HG03066 (cell line): ENCODE data around the gene SMYD4.

Source experiments
- ATAC-seq: cut with Tn5 transposase; IDR thresholded peaks from one replicate; pipeline ENCODE4 v1.9.1; 2021; ENCODE audit warnings: low read depth; ENCODE audit not compliant: unreplicated experiment

The SMYD4 gene

DNA sequence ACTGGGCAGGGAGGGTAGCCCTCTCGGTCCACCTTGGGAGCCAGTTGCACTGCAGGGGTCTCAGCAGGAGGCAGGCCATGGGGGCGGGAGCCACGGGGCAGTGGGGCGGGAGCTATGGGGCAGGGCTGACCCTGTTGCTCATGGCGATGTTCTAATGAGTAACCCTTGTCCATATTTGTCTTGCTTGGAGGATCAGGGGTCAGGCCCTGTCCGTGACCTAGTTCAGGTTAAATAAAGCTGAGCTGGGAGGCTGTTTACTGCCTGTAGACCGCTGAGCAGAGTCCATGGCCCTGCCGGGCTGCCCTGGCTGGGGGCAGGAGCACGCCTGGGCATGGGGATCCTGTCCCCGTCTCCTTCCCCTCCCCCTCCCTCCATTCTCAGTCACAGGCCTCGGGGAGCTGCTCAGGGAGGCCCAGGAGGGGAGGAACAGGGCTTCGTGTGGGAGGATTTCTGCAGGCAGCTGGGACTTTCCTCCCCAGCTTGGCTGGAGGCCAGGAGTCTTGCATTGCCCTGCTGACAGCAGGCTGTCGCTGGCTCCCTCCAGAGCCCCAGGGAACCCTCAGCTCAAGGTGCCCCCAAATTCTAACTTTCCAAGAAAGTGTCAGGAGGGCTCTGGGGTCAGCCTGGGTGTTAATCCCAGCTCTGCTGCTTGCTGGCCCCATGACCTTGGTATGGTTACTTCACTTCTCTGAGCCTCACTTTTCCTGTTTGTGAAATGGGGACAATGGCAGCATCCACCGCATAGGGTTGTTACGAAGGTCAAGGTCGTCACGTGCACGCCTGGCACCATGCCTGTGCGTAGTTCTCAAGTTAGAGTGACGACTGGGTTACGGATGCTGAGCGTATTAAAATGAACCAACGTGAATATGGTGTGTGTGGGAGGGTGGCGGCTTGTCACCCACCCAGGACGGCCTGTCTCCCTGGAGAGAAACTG lies 93.1 kb downstream of the SMYD4 start:
- no peak for ATAC-seq

DNA sequence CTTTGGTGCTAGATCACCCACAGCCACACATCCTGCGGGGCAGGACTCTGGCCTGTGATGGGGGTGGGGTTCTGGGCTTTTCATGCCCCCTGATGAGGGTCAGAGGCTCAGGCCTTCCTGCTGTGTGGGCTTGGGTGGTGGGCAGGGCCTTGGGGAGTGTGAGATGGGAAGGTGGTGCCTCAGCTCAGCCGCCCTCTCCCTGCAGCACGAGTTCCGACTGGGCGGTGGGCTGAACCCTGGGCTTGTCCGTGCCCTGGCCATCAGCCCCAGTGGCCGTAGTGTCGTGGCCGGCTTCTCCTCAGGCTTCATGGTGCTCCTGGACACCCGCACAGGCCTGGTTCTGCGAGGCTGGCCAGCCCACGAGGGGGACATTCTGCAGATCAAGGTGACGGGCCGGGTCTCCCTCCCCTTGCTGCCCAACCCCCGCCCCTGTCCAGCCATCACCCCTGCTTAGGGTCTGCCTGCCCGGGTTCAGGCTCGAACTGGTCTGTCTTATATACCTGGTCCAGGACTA lies 93.8 kb downstream of the SMYD4 start:
- ATAC-seq, result no peak

DNA sequence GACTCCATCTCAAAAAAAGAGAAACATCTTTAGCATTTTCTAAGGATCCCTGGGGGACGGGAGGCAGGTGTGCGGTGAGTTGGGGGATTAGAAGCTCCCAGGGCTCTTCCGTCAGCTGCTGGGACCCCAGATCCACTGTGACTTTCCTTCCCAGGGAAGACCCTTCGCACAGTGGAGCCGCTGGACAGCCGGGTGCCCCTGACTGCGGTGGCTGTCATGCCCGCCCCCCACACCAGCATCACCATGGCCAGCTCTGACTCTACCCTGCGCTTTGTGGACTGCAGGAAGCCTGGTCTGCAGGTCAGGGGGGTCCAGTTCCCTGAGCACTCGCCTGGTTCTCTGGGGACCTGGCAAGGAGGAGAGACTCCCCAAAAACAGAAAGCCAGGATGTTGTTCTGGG lies 94.3 kb downstream of the SMYD4 start:
- ATAC-seq, result no peak

DNA sequence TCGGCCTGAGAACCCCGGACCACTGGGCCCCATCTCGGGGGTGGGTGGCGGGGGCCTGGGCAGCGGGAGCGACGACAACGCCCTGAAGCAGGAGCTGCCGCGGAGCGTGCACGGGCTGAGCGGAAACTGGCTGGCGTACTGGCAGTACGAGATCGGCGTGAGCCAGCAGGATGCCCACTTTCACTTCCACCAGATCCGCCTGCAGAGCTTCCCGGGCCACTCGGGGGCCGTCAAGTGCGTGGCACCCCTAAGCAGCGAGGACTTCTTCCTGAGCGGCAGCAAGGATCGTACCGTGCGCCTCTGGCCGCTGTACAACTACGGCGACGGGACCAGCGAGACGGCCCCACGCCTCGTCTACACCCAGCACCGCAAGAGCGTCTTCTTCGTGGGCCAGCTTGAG lies 95.9 kb downstream of the SMYD4 start:
- no peak for ATAC-seq

DNA sequence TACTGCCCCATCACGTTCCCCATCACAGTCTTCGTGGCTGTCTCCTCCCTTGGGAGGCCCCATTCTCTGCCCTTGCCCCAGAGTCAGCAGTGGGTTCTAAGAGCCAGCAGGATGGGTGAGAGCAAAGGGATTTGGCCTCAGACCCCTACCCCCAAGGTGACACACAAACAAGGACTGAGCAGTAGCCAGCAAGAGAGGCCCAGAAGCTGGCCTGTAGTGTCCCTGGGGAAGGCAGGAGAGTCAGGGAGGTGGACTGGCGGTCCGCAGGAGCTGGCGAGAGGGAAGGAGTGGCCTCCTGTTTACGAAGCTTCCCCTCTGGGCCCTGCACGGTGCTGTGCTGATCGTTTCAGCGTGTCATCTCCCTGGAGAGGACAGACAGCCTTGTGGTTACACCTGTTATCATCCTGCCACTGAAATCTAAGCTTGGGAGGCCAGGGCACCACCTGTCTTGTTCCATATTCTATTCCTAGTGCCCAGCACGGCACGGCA lies 96.8 kb downstream of the SMYD4 start:
- no peak for ATAC-seq

DNA sequence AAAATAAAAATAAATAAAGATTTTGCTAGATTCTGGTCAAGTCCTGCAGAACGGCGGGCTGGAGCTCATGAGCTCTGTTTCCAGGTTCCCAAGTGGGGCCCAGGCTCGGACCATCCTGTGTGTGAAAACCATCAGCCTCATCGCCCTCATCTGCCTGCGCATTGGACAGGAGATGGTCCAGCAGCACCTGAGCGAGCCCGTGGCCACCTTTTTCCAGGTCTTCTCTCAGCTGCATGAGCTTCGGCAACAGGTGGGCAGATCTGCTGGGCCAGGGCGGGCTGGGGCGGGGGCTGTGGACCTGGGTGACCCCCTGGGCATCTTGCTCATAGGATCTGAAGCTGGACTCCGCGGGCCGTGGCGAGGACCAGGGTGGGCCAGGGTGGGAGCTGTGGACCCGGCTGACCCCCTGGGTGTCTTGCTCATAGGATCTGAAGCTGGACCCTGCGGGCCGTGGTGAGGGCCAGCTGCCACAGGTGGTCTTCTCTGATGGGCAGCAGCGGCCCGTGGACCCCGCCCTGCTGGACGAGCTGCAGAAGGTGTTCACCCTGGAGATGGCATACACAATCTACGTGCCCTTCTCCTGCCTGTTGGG lies 97.4 kb downstream of the SMYD4 start:
- ATAC-seq, result no peak

DNA sequence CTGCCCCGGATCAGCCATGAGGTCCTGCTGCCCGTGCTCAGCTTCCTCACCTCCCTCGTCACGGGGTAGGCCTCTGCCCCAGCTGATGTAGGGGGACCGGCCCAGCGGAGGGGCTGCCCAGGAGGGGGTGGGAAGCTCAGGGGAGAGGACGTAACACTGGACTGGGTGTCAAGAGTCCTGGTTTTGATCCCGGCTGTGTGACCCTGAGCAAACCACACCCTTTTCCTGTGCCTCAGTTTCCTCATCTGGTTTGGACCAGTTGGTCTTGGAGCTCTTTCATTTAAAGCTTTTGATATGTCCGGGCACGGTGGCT lies 98.6 kb downstream of the SMYD4 start:
- ATAC-seq, result no peak

DNA sequence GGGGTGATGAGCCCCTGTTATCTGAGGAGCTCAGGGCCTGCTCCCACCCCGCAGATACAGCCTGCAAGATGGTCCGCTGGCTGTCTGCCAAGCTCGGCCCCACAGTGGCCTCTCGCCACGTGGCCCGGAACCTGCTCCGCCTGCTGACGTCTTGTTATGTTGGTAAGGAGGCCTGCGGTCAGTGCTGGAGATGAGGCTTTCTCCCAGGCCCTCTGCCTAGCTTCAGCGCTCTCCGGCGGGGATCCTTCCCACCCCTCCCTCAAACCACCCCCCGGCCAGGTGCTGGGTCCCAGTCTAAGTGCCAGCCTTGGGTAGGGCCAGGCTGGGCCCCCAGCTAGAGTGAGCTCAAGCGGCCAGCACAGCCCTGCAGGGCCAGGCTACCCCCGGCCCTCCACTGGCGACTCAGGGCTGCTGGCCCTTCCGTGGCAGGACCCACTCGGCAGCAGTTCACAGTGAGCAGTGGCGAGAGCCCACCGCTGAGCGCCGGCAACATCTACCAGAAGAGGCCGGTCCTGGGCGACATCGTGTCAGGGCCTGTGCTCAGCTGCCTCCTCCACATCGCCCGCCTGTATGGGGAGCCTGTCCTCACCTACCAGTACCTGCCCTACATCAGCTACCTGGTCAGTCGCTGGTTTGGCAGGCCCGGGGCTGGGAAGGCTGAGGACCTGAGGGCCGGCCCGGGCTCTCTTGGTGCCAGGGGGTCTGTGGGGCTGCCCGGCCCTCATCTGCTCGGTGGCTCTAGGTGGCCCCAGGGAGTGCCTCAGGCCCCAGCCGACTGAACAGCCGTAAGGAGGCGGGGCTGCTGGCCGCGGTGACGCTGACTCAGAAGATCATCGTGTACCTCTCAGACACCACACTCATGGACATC lies 99.1 kb downstream of the SMYD4 start:
- ATAC-seq, result no peak

DNA sequence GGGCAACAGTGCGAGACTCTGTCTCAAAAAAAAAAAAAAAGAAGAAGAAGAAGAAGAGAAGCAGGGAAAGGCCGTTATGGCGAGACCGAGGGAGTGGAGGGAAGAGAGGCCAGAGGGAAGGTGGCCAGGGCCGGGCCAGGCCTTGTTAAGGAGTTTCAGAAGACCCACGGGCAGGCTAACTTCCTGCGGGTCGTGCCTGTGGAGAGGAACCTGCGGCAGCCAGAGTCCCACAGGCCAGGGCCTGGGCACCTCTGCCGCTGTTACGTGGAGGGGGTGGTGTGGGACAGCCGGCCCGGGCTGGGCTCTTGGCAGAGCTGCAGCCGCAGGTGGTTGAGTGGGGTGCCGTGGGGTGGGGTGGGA lies 99.8 kb downstream of the SMYD4 start:
- ATAC-seq, result no peak
